ENCODE measurements around the gene PDZD2.

Gene PDZD2

DNA sequence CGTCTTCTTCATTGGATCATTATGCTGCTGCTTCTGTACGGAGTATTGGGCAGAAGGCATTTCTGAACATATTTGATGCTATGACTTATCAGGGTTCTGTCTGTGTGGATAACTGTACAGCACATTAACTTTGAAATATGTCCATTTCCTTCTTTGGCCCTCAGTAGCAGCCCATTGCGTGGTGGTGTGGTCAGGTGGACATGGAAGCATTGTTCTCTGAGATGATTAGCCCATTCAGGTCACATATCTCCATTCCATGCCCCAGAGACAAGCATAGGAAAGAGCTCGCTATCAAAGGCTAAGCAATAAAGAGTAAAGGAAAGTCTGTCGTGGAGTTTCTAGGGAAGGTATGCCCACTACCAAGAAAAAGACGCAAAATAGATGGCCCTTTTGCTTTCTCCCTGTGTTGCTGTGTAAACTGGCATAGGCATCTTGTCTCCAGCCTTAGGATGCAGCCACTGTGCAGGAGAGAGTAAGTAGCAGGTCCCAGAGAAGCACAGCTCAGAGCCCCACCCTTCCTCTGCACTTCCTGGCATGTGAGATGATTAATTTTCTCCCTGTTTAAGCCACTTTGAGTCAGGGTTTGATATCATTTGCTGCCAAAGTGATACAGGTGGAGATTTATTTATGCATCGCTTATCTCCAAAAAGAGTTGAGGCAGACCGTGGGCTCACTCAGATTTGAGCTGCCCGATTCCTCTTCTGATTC, 221.9 kb downstream of the PDZD2 start:
- no peak for DNase-seq (ENCODE audit: extremely low read depth in 1 of 2, low read depth in 1 of 2)

DNA sequence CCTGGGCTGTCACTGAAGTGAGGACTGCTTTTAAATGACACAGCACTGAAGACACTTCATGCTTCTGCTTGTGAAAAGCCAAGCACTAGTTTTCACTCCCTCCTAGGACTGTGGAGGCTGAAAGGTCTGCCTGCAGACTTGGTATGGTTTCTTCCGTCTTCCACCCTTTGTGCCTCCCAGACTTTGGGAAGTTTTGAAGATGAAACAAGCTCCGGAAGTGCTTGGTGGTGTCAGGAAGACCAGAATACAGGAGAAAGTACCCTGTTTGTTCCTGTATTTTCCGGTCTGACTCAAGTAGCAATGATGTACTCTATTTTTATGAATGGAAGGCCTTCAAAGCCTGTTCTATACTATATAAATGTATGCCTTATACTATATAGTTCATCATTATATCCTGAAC, 222.7 kb downstream of the PDZD2 start:
- DNase-seq (ENCODE audit: extremely low read depth in 1 of 2, low read depth in 1 of 2) = no peak

DNA sequence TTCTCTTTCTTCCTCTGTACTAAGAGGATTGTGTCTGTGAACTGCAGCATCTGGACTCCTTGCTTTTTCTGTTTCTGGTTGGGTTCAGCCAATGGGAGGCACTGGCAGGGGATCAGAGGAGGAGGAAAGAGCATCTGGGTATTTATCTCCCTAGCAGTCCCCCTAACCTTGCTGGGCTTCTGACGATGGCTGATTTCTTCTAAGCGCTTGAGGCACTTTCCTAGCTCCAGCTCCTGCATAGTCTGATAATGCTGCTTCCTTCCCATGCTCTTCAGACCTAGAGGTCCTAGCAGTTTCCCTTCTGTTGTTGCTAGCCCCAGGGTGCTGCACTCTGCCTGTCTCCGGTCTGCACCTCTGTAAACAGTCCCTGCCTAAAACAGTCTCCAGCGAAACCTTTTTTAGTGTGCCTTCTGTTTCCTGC, 225.1 kb downstream of the PDZD2 start:
- DNase-seq (ENCODE audit: extremely low read depth in 1 of 2, low read depth in 1 of 2) = no peak

DNA sequence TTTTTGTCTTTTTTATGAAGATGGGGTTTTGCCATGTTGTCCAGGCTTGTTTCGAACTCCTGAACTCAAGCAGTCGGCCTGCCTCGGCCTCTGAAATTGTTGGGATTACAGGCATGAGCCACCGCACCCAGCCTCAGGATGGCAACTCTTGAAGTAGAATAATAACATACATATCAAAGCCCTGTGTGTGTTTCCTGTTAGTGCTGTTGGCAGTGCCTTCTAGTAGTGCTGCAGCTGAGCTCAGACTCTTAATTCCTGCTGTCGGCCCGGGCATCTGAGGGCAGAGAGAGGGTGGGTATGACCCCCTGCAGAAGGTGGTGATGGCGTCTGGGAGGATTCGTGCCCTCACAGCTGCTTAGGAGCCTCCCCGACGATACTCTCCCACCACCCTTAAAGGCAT, 227.2 kb downstream of the PDZD2 start:
- DNase-seq (ENCODE audit: extremely low read depth in 1 of 2, low read depth in 1 of 2) = no peak

DNA sequence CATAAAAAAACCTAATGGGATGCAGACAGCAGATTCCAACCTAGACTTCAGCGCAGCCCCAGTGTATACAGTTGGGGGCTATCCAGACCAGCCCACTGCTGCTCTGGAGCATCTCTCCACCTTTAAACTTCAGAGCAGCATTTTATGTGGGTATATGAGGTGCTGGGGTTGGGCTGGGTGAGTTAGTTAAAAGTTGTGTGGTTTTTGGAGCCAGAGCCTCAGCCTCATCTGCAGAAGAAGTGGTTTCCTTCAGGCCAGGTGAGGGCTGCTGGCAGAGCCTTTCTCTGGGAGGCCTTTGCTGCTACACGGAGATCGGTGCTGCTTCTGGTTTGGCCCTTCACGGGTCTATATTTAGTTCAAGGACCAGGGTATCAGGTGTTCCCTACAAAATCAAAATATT, 228.3 kb downstream of the PDZD2 start:
- DNase-seq (ENCODE audit: extremely low read depth in 1 of 2, low read depth in 1 of 2) = no peak

DNA sequence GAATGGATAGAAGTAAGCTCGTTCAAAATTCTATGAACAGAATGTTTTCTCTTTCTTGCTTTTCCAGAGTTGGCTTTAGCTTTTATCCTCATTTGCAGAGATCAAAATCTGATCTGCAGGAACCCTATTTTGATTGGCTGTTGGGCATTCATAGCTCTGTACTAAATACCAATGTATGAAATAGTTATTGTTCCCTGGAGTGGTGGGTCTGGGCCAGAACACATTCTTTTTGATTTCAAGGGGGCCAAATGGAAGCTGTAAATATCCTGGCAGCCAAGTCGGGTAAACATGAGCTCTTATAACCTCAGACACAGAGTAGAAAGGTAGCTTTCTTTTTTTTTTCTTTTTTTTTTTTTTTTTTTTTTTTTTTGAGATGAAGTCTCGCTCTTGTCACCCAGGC, 241.5 kb downstream of the PDZD2 start:
- no peak for DNase-seq (ENCODE audit: extremely low read depth in 1 of 2, low read depth in 1 of 2)

DNA sequence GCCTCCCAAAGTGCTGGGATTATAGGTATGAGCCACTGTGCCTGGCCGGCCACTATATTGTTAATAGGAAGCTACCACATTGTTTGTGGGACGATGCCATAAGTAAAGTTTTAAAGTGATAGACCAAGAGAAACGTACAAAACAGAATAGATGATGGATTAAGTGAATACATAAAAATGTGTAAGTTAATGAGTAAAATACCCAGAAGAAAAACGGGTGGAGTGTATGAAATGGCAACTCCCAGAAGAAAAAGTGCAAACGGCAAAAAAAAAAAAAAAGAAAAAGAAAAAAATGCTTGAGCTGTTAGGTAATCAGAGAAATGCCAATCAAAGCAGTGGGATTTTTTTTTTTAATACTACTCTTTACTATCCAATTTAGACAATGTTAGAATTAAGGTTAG, 246.0 kb downstream of the PDZD2 start:
- DNase-seq (ENCODE audit: extremely low read depth in 1 of 2, low read depth in 1 of 2) = no peak

DNA sequence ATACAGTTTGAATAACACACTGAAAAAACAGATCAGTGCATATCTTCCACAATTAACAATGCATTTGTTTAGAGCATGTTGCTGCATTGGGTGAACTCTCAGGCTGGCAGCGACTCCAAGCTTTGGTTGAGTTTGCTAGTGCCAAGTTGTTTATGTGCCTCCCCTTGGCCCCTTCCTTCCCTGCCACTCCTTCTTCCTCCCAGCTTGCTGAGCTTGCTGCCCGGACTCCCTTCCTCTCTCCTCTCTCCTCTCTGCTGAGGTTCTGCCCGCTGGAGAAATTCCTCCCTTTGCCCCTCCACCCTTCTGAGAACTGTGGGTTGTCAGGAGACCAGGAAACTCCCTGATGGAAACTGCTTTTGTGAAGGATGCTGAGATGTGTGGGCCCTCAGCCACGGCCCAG, 247.3 kb downstream of the PDZD2 start:
- DNase-seq (ENCODE audit: extremely low read depth in 1 of 2, low read depth in 1 of 2) = no peak

DNA sequence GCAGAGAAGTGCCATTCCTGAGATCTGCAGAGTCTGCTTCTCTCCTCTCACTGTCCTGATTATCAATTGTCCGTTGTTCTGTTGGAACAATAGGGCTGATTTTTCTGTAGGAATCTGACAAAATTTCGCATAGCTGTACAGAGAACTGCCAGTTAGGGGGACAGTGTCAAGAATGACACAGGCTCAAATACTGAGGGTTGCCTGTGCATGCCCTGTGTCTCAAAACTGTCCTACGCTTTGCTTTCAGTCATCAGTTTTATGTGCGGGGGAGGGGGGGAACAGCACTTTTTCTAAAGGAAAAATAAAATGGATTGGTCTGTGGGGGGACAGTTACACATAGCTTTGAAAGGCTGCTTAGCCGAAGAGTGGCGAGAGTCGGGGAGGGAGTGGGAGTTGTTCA, 248.6 kb downstream of the PDZD2 start:
- DNase-seq (ENCODE audit: extremely low read depth in 1 of 2, low read depth in 1 of 2) = no peak

DNA sequence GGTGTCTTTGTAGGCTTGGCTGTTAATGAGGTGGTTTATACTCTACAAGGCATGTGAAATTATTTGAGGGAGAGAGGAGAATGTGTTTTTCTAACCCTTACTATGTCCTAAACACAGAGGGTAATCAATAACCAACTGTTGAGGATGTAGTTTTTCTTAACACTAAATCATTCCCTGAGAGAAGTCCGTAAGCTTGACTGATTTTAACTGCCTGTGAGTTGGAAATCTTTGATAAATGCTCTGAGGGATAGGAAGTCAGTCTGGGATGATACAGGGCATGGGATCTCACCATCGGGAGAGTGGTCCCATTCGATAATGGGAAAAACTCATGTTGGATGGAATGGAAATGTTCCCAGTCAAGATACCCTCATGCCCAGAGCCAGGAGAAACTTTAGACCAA, 249.6 kb downstream of the PDZD2 start:
- no peak for DNase-seq (ENCODE audit: extremely low read depth in 1 of 2, low read depth in 1 of 2)

DNA sequence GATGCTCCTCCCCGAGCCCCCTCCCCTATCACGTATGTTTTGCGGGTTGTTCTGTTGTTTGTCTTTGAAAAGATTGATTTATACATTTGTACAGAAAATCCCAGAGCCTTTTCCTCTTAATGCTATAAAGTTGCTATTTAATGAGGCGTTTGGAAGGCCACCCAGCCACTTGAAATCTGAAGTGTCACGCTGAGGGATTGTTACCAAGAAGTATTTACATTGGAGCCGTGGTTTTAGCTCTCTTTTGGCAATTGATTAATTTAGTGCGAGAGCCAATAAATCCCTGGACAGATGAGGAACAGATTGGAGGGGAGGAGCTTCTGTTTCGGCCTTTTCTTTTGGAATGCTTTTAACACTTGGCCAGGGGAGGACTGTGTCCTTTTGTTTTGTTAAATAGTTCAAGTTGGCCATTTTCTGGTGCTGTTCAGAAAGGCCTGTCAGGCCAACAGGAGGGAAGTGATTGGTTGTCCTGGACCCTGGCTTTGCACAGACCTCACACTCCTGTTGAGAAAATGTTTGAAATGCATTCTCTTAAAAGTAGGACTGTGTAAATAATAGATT, 250.2 kb downstream of the PDZD2 start:
- no peak for DNase-seq (ENCODE audit: extremely low read depth in 1 of 2, low read depth in 1 of 2)

DNA sequence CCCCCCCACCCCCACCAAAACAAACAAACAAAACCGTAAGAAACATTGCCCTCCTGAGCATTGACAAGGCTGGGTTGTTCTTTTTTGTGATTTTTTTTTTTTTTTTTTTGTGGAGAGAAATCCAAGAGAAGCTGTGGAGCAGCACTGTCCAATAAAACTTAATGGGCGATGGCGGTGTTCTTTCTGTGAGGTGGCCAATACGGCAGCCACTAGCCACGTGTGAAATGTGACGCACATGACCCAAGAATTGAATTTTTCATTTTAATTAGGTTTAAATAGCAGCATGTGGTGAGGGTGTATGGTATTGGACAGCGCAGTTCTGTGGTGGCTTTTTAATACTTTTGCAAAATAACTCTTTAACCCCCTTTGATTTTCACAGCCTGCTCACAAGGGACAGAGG, 251.1 kb downstream of the PDZD2 start:
- DNase-seq (ENCODE audit: extremely low read depth in 1 of 2, low read depth in 1 of 2) = no peak

DNA sequence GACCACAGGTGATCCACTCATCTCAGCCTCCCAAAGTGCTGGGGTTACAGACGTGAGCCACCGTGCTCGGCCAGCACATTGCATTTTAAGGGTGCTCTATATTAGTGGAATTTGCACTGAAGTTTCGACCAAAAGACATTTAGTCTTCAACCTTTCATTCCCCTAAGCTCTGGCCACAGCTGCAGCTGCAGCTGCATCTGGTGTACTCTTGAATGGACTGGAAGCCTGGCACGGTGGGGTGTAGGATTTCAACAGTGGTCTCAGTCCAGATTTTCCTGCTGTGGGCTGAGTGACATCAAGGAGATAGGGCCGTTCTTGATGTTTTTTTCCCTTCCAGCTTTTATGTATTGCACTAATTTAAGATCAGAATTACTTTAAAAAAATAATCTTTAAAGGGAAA, 255.2 kb downstream of the PDZD2 start:
- DNase-seq (ENCODE audit: extremely low read depth in 1 of 2, low read depth in 1 of 2) = no peak

DNA sequence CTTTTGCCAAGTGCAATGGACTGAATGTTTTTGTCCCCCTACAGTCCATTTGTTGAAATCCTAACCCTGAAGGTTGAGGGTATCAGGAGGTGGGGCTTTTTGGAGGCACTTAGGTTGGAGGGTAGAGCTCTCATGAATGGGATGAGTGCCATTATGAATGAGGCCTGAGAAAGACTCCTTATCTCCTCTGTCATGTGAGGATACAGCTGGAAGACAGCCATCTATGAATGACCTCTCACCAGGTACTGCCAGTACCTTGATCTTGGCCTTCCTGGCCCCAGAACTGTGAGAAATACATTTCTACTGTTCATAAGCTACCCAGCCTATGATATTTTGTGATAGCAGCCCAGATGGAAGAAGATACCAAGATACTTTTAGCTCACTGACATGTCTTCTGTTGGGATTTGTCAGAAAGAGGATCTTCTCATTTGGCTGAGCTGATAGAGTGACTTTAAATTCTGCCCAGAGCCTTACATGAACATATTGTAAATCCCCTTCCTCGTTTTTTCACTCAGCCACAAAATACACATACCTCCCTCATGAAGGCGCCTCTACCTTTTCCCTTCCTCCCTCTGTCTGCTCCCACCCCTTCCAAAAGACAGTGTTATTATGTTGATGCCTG, 256.4 kb downstream of the PDZD2 start:
- DNase-seq (ENCODE audit: extremely low read depth in 1 of 2, low read depth in 1 of 2) = no peak

DNA sequence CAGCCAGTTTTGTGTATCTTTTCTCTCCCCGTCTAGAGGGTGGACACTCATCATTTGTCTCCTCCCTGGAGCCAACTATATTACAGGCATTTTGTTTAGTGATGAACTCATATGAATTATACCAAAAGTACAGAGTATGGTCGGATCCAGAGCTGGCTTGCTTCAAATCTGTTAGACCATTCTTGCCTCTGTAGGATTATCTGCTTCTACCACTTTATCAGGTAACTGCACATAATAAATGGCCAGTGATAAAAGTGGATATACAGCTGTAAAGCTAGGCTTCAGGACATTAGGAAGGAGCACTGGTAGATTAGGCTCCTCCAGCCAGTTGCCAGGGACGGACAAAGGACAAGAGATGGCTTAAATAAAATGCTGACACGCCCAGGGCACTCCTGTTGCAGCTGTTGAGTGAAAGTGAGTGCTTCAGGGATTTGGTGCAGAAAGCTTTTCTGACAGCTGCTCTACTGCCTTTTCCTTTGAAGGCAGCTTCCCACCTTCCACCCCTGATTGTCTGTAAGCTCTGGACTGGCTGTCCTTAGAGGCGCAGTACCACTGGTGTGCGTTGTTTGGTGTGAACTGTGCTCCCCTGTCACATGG, 259.2 kb downstream of the PDZD2 start:
- no peak for DNase-seq (ENCODE audit: extremely low read depth in 1 of 2, low read depth in 1 of 2)

DNA sequence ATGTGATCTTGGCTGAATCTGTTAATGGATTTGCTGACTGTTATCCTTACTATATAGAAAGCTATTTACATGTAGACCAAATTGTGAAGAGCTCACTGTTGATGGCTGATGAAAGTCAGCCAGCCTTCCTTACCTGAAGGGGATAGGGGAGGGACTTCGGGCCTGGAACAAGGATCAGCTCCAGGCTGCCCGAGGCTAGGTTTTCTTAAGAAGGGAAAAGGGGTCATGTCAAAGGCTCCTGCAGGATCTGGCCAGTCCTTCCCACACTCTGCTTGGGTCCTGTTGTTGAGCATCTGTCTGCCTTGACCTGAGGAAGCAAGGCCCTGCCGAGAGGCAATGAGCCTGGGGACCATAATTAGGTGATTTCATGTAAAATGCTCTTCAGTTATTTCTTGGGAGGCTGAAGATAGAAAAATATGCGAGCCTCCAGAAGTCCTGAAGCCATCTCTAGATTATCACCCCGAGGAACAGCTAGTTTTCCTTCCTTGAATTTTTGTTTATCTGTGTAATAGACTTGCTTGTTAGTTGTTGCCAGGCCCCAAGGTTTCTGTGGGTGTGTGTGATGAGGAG, 261.4 kb downstream of the PDZD2 start:
- no peak for DNase-seq (ENCODE audit: extremely low read depth in 1 of 2, low read depth in 1 of 2)

DNA sequence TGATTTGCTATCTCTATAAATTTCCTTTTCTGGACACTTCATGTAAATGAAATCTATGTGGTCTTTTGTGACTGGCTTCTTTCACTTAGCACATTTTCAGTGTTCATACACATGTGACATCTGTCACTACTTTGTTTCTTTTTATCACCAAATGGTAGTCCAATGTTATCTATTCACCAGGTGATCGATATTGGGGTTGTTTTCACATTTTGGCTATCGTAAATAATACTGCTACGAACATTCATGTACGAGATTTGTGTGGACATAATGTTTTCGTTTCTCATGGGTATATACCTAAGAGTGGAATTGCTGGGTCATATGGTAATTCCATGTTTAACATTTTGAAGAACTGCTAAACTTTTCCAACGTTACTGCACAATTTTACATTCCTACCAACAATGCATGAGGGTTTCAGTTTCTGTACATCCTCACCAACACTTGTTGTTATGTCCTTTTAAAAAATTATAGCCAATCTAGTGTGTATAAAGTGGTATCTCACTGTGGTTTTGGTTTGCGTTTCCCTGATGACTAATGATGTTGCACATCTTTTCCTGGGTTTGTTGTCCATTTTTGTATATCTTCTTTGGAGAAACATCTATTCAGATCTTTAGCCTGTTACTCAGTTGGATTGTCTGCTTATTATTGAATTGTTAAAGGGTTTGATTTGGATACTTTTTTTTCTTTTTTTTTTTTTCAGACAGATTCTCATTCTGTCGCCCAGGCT, 263.0 kb downstream of the PDZD2 start:
- DNase-seq (ENCODE audit: extremely low read depth in 1 of 2, low read depth in 1 of 2) = no peak

DNA sequence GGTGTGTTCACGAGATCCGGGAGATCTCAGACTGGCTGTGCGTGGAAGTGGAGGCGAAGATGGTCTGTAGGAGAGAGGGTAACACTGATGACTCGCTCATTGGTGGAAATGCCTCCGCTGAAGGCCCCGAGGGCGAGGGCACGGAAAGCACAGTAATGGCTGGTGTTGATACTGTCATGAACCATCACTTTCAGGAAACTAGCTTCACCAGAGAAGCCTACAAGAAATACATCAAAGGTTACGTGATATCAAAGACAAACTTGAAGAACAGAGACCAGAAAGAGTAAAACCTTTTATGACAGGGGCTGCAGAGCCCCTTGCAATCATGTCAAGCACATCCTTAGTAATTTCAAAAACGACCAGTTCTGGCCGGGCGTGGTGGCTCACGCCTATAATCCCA, 269.5 kb downstream of the PDZD2 start:
- DNase-seq (ENCODE audit: extremely low read depth in 1 of 2, low read depth in 1 of 2) = no peak

DNA sequence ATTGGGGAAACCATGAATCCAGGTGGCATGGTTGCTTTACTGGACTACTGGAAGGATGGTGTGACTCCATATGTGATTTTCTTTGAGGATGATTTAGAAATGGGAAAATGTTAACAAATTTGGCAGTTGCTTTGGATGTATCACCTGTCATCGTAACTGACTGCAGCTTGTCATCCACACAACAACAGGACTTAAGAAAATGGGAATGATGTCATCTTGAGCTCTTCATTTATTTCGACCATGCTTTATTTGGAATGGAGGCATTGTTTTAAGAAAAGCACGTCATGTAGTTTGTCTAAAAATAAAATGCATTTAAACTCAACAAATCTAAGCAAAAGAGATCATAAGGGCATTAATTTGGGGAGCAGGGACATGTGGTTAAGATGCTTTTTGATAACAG, 270.1 kb downstream of the PDZD2 start:
- no peak for DNase-seq (ENCODE audit: extremely low read depth in 1 of 2, low read depth in 1 of 2)

DNA sequence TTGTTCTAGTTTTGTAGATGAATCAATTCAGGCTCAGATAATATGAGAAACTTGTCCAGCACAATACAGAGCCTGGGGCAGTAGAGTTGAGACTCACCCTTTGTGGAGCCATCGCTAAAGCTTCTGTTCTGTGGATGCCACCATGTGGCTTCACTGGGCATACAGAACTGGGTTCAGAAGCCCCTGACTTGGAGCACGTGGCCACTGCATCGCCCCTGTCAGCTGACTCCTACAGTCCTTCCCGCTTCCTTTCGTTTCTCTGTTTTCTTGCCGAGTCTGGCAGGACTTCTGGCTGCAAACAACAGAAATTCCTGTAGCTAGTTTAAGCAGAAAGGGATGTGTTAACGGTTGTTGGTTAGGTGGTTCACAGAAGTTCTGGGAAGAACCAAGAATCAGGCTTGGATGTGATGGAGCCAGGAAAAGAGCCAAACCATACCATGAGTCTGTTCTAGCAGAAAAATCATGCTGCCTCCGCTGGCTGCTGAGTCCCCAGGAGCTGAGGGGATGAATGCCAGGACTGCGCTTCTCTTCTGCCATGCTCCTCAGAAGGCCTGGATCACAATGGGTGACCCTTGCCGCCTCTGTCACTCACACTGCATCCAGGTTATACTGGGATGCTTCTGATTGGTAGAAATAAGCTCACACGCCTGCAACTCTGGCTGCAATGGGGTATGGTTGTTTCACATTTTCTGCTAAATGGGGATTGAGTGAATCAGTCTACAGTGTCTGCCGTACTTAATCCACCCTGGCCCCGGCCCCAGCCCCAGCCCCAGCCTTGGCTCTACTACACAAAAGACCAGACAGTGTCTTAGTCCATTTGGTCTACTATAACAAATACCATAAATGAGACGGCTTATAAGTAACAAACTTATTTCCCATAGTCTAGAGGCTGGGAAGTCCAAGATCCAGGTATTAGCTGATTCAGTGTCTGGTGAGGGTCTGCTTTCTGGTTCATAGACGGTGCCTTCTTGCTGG, 272.6 kb downstream of the PDZD2 start:
- no peak for DNase-seq (ENCODE audit: extremely low read depth in 1 of 2, low read depth in 1 of 2)

Data from stimulated activated CD8-positive, alpha-beta memory T cell treated with anti-CD3 and anti-CD28 coated beads, Interleukin-7, amount 100 ng/mL, for 48 hours (primary cell).